HepG2 (cell line): Measurements from ENCODE around the gene GLB1L. TPM values are rescaled to one million over a fixed set of nuclear protein-coding genes. Genes with fewer than 3 reads are reported as not detected.

Experiments used
- EP300 ChIP-seq, 3 experiments: sonication (generic) in 1 of 3; formaldehyde crosslinking in 1 of 3; IDR thresholded peaks; 2 replicates each; pipeline versions ENCODE4 v1.5.1 to v1.6.1; 2011 to 2020; ENCODE audit warnings: low read depth in 2 of 3, low read length in 2 of 3, borderline replicate concordance in 1 of 3, improper control_type of control experiment in 1 of 3, mild to moderate bottlenecking in 1 of 3, missing genetic modification reagents in 1 of 3, moderate library complexity in 1 of 3
- FOXA3 ChIP-seq: IDR thresholded peaks from 2 replicates; pipeline ENCODE4 v1.6.1; 2016; ENCODE audit warnings: missing genetic modification reagents, missing compliant biosample characterization
- FOXJ3 ChIP-seq: sonication (generic); formaldehyde crosslinking; IDR thresholded peaks from 2 replicates; pipeline ENCODE4 v1.4.0; 2020; ENCODE audit warnings: missing genetic modification reagents, mild to moderate bottlenecking, borderline replicate concordance
- MXD4 ChIP-seq: IDR thresholded peaks from 2 replicates; pipeline ENCODE4 v1.6.1; 2016; ENCODE audit warnings: mild to moderate bottlenecking, missing biosample characterization, missing genetic modification reagents
- NR1H2 ChIP-seq: sonication (generic); formaldehyde crosslinking; IDR thresholded peaks from 2 replicates; pipeline ENCODE4 v1.8.1; 2022; ENCODE audit warnings: low read depth, missing genetic modification reagents, borderline replicate concordance
- PAX8 ChIP-seq: sonication (generic); formaldehyde crosslinking; IDR thresholded peaks from 2 replicates; pipeline ENCODE4 v1.8.0; 2022; ENCODE audit warnings: mild to moderate bottlenecking, missing genetic modification reagents, borderline replicate concordance
- SMC3 ChIP-seq: IDR thresholded peaks from 2 replicates; pipeline ENCODE4 v1.6.1; 2011; ENCODE audit warnings: low read length, improper control_type of control experiment
- TRIM24 ChIP-seq: sonication (generic); formaldehyde crosslinking; IDR thresholded peaks from 2 replicates; pipeline ENCODE4 v1.8.0; 2022; ENCODE audit warnings: mild to moderate bottlenecking, missing genetic modification reagents
- U2AF2 ChIP-seq: fragments of 200-400 bp; formaldehyde crosslinking; IDR thresholded peaks from 2 replicates; pipeline ENCODE4 v1.6.1; 2017; ENCODE audit warnings: low read depth, mild to moderate bottlenecking, low read length
- YEATS4 ChIP-seq: sonication (generic); formaldehyde crosslinking; IDR thresholded peaks from 2 replicates; pipeline ENCODE4 v1.4.0; 2020; ENCODE audit warnings: missing genetic modification reagents, borderline replicate concordance
- ZFP36L2 ChIP-seq: sonication (generic); formaldehyde crosslinking; IDR thresholded peaks from 2 replicates; pipeline ENCODE4 v1.4.0; 2020; ENCODE audit warnings: missing genetic modification reagents
- ZNF225 ChIP-seq: sonication (generic); formaldehyde crosslinking; IDR thresholded peaks from 2 replicates; pipeline ENCODE4 v1.4.0; 2020; ENCODE audit warnings: mild to moderate bottlenecking, missing genetic modification reagents
- ZNF660 ChIP-seq: sonication (generic); formaldehyde crosslinking; IDR thresholded peaks from 2 replicates; pipeline ENCODE4 v1.5.1; 2020; ENCODE audit warnings: mild to moderate bottlenecking, low read depth, missing genetic modification reagents, borderline replicate concordance
- polyA plus RNA-seq, 8 experiments: library from polyadenylated mRNA; depleted of rRNA in 3 of 8; stranded (reverse) in 7 of 8; unstranded in 1 of 8; fragments of >200 nt; fragmentation: Illumina TruSeq in 4 of 8; extraction: Trizol in 4 of 8; gene quantifications; 2 replicates each; pipeline versions ENCODE4 v1.2.1 to v1.2.3, GENCODE V29; 2011 to 2016; ENCODE audit warnings: low read depth in 4 of 8, missing spikeins in 1 of 8, mixed read lengths in 1 of 8; ENCODE audit not compliant: insufficient read depth in 1 of 8
- total RNA-seq, 5 experiments: library from RNA; depleted of rRNA; stranded (reverse); fragments of >200 nt; fragmentation: Illumina TruSeq; extraction: Trizol; gene quantifications; 2 replicates each; pipeline ENCODE4 v1.2.3, GENCODE V29; 2016; ENCODE audit warnings: low read depth in 1 of 5
- TF ChIP-seq, protein P1 (sequence below): IDR thresholded peaks from 2 replicates; pipeline ENCODE4 v1.6.1; 2016; ENCODE audit warnings: missing compliant biosample characterization, missing genetic modification reagents, borderline replicate concordance
- TF ChIP-seq, protein P2 (sequence below): sonication (generic); formaldehyde crosslinking; IDR thresholded peaks from 2 replicates; pipeline ENCODE4 v1.4.0; 2020; ENCODE audit warnings: missing genetic modification reagents
- TF ChIP-seq, protein P3 (sequence below): sonication (generic); formaldehyde crosslinking; IDR thresholded peaks from 2 replicates; pipeline ENCODE4 v1.4.0; 2020; ENCODE audit warnings: missing genetic modification reagents, borderline replicate concordance
- TF ChIP-seq, protein P4 (sequence below): sonication (generic); formaldehyde crosslinking; IDR thresholded peaks from 2 replicates; pipeline ENCODE4 v1.4.0; 2020; ENCODE audit warnings: missing genetic modification reagents
- TF ChIP-seq, protein P5 (sequence below): sonication (generic); formaldehyde crosslinking; IDR thresholded peaks from 2 replicates; pipeline ENCODE4 v1.4.0; 2020; ENCODE audit warnings: missing genetic modification reagents, borderline replicate concordance

GLB1L gene
- total and polyA plus RNA-seq, 2 of the 13 experiments (the other 11 are each of a cell fraction or from before 2014, with no cell fraction given) = 6.8 to 7.3 TPM

DNA sequence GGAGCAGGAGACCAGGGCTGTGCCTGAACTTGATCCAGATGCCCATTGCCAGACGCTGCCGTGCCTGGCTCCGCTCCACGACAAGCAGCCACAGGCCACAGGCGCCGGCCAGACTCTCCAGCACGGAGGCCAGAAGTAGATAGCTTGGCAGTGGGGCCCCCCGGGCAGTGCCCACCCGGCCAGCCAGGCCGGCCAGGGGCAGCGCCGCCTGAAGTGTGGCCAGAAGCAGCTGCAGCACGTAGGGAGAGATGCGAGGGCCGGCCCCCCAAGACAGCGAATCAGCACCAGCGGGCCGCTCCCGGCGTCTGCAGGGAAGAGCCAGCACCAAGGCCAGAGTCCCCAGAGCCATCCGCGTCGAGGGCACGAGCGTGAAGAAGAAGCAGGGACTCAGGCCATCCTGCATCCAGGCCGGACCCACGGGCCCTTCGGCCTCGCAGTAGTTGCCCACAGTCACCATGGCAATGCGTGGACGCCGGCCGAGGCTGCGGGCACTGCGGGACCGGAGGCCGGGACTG lies 27.0 kb downstream of the GLB1L start (continued):
- TF ChIP-seq, protein P1, sequence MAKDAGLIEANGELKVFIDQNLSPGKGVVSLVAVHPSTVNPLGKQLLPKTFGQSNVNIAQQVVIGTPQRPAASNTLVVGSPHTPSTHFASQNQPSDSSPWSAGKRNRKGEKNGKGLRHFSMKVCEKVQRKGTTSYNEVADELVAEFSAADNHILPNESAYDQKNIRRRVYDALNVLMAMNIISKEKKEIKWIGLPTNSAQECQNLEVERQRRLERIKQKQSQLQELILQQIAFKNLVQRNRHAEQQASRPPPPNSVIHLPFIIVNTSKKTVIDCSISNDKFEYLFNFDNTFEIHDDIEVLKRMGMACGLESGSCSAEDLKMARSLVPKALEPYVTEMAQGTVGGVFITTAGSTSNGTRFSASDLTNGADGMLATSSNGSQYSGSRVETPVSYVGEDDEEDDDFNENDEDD (CRISPR knock-in tag) = no peak
- TF ChIP-seq EP300 (IDR thresholded peaks at IDR 0.05; ENCODE audit: low read depth in 2 of 2, low read length in 2 of 2) (no peak), EP300 (CRISPR knock-in tag; IDR thresholded peaks at IDR 0.05; ENCODE audit: borderline replicate concordance) (no peak), YEATS4 (no peak), ZNF225 (CRISPR knock-in tag) (peak; percentile 80; the same call in 1 of the 2 replicates), SMC3 (no peak), MXD4 (CRISPR knock-in tag) (no peak), PAX8 (CRISPR knock-in tag) (0 out of 2 replicates have a peak, but pooled peaks have one; percentile 45), ZNF660 (CRISPR knock-in tag) (no peak), NR1H2 (peak; percentile 96), FOXJ3 (0 out of 2 replicates have a peak, but pooled peaks have one; percentile 10), U2AF2 (no peak), ZFP36L2 (CRISPR knock-in tag) (no peak), TRIM24 (no peak), FOXA3 (no peak)
- TF ChIP-seq, protein P2, sequence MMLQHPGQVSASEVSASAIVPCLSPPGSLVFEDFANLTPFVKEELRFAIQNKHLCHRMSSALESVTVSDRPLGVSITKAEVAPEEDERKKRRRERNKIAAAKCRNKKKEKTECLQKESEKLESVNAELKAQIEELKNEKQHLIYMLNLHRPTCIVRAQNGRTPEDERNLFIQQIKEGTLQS (CRISPR knock-in tag) = no peak
- TF ChIP-seq, protein P3, sequence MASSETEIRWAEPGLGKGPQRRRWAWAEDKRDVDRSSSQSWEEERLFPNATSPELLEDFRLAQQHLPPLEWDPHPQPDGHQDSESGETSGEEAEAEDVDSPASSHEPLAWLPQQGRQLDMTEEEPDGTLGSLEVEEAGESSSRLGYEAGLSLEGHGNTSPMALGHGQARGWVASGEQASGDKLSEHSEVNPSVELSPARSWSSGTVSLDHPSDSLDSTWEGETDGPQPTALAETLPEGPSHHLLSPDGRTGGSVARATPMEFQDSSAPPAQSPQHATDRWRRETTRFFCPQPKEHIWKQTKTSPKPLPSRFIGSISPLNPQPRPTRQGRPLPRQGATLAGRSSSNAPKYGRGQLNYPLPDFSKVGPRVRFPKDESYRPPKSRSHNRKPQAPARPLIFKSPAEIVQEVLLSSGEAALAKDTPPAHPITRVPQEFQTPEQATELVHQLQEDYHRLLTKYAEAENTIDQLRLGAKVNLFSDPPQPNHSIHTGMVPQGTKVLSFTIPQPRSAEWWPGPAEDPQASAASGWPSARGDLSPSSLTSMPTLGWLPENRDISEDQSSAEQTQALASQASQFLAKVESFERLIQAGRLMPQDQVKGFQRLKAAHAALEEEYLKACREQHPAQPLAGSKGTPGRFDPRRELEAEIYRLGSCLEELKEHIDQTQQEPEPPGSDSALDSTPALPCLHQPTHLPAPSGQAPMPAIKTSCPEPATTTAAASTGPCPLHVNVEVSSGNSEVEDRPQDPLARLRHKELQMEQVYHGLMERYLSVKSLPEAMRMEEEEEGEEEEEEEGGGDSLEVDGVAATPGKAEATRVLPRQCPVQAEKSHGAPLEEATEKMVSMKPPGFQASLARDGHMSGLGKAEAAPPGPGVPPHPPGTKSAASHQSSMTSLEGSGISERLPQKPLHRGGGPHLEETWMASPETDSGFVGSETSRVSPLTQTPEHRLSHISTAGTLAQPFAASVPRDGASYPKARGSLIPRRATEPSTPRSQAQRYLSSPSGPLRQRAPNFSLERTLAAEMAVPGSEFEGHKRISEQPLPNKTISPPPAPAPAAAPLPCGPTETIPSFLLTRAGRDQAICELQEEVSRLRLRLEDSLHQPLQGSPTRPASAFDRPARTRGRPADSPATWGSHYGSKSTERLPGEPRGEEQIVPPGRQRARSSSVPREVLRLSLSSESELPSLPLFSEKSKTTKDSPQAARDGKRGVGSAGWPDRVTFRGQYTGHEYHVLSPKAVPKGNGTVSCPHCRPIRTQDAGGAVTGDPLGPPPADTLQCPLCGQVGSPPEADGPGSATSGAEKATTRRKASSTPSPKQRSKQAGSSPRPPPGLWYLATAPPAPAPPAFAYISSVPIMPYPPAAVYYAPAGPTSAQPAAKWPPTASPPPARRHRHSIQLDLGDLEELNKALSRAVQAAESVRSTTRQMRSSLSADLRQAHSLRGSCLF (CRISPR knock-in tag) = 0 out of 2 replicates have a peak, but pooled peaks have one; percentile 10
- TF ChIP-seq, protein P4, sequence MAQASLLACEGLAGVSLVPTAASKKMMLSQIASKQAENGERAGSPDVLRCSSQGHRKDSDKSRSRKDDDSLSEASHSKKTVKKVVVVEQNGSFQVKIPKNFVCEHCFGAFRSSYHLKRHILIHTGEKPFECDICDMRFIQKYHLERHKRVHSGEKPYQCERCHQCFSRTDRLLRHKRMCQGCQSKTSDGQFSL (CRISPR knock-in tag) = 0 out of 2 replicates have a peak, but pooled peaks have one; percentile 32
- TF ChIP-seq, protein P5, sequence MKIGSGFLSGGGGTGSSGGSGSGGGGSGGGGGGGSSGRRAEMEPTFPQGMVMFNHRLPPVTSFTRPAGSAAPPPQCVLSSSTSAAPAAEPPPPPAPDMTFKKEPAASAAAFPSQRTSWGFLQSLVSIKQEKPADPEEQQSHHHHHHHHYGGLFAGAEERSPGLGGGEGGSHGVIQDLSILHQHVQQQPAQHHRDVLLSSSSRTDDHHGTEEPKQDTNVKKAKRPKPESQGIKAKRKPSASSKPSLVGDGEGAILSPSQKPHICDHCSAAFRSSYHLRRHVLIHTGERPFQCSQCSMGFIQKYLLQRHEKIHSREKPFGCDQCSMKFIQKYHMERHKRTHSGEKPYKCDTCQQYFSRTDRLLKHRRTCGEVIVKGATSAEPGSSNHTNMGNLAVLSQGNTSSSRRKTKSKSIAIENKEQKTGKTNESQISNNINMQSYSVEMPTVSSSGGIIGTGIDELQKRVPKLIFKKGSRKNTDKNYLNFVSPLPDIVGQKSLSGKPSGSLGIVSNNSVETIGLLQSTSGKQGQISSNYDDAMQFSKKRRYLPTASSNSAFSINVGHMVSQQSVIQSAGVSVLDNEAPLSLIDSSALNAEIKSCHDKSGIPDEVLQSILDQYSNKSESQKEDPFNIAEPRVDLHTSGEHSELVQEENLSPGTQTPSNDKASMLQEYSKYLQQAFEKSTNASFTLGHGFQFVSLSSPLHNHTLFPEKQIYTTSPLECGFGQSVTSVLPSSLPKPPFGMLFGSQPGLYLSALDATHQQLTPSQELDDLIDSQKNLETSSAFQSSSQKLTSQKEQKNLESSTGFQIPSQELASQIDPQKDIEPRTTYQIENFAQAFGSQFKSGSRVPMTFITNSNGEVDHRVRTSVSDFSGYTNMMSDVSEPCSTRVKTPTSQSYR (CRISPR knock-in tag) = 0 out of 2 replicates have a peak, but pooled peaks have one; percentile 5
